CD4-positive, CD25-positive, alpha-beta regulatory T cell (primary cell): Measurements from ENCODE around the gene DNAL1. TPM values are rescaled to one million over a fixed set of nuclear protein-coding genes. Genes with fewer than 3 reads are reported as not detected.
A peak's percentile ranks its signal among the peaks of the same experiment; 100 is the strongest.
"Not testable (repeated sequence)": the region's sequence is repeated elsewhere in the genome, so short reads cannot be mapped to it uniquely, and the experiment has no call there.

Source experiments
- ATAC-seq, 2 donors: fragments of 150-1000 bp; cut with Tn5 transposase; one replicate each; pipeline ENCODE4 v1.10.0; 2021; ENCODE audit warnings: low read depth in 2 of 2, moderate number of reproducible peaks in 2 of 2, moderate library complexity in 1 of 2
- DNase-seq, 3 donors: peaks; one replicate each; pipeline versions ENCODE4 v3.0.0 to v3.0.0-alpha.2; 2012 to 2022; ENCODE audit warnings: mixed read lengths in 1 of 3
- H3K27ac ChIP-seq: one replicate; pipeline ENCODE4 v1.7.0; 2013; ENCODE audit warnings: mild to moderate bottlenecking, low read length; ENCODE audit not compliant: insufficient read depth, poor library complexity, severe bottlenecking
- H3K27me3 ChIP-seq: one replicate; pipeline ENCODE4 v1.7.0; 2013; ENCODE audit warnings: low read length; ENCODE audit not compliant: control insufficient read depth, insufficient read depth
- H3K36me3 ChIP-seq: one replicate; pipeline ENCODE4 v1.7.0; 2013; ENCODE audit warnings: mild to moderate bottlenecking, low read length, moderate library complexity; ENCODE audit not compliant: control insufficient read depth, insufficient read depth
- H3K4me1 ChIP-seq: 2 replicates; pipeline ENCODE4 v1.7.0; 2013; ENCODE audit warnings: mild to moderate bottlenecking, low read length; ENCODE audit not compliant: insufficient read depth, control insufficient read depth, poor library complexity, severe bottlenecking
- H3K4me3 ChIP-seq: one replicate; pipeline ENCODE4 v1.7.0; 2013; ENCODE audit warnings: low read depth, mild to moderate bottlenecking, low read length, moderate library complexity
- H3K9me3 ChIP-seq, 2 experiments: 1 replicate in 1 of 2; 2 replicates in 1 of 2; pipeline ENCODE4 v1.7.0; 2013; ENCODE audit warnings: low read length in 2 of 2, mild to moderate bottlenecking in 1 of 2, moderate library complexity in 1 of 2; ENCODE audit not compliant: control insufficient read depth in 2 of 2
- H3K27ac Mint-ChIP-seq, 3 donors: one replicate each; pipeline ENCODE4 v1.8.0; 2020 to 2022; ENCODE audit warnings: mild to moderate bottlenecking in 3 of 3, mixed read lengths in 3 of 3, moderate library complexity in 2 of 3
- H3K27me3 Mint-ChIP-seq: one replicate; pipeline ENCODE4 v1.8.0; 2022; ENCODE audit warnings: mild to moderate bottlenecking, mixed read lengths
- H3K36me3 Mint-ChIP-seq: one replicate; pipeline ENCODE4 v1.8.0; 2020; ENCODE audit warnings: mixed read lengths
- H3K4me1 Mint-ChIP-seq, 4 donors: one replicate each; pipeline ENCODE4 v1.8.0; 2020 to 2022; ENCODE audit warnings: mixed read lengths in 4 of 4, mild to moderate bottlenecking in 1 of 4
- H3K4me3 Mint-ChIP-seq, 4 donors: one replicate each; pipeline ENCODE4 v1.8.0; 2020 to 2022; ENCODE audit warnings: mild to moderate bottlenecking in 4 of 4, mixed read lengths in 4 of 4, moderate library complexity in 3 of 4
- H3K9me3 Mint-ChIP-seq, 7 donors: one replicate each; pipeline ENCODE4 v1.8.0; 2020 to 2022; ENCODE audit warnings: mixed read lengths in 7 of 7, mild to moderate bottlenecking in 3 of 7, moderate library complexity in 2 of 7
- polyA plus RNA-seq, 4 donors: library from polyadenylated mRNA; unstranded; fragments of 300-500 nt; fragmentation: Illumina TruSeq; gene quantifications; one replicate each; pipeline ENCODE4 v1.2.3, GENCODE V29; 2021
- total RNA-seq: library from RNA; stranded (reverse); gene quantifications from one replicate; pipeline ENCODE4 v1.2.3, GENCODE V29; 2022

The DNAL1 gene
- total and polyA plus RNA-seq, 5 donors from 2014 or later: 3.4 to 5.0 (median 3.8) TPM

DNA sequence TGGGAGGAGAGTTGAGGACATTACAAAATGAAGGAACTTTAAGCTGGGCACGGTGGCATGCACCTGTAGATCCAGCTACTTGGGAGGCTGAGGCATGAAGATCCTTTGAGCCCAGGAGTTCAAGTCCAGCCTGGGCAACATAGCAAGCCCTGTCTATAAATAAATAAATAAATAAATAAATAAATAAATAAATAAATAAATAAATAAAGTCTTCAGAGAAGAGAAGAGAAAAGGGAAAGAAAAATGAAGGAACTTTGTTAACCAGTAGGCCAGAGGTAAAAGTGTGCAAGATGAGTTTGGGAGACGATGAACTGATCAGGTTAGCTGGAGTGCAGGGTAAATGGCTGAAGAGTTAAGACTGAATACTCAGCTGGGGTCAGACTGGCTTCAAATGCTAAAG lies 49.3 kb downstream of the DNAL1 start:
- no peaks in the 10 kb centered on the region for H3K36me3 ChIP-seq
- H3K27ac ChIP-seq: no peak overlapping the region
- DNase-seq: no peak
- no peaks in the 10 kb centered on the region for H3K27me3 ChIP-seq
- H3K27me3 Mint-ChIP-seq: no peaks in the 10 kb centered on the region
- H3K9me3 ChIP-seq: no peaks in the 10 kb centered on the region
- H3K36me3 Mint-ChIP-seq: peaks cover 11% of the 10 kb centered on the region
- H3K4me1 ChIP-seq: peaks cover 7% of the 10 kb centered on the region
- no peak for ATAC-seq
- H3K9me3 Mint-ChIP-seq: peaks cover 0 to 1% (median 0%) of the 10 kb centered on the region in 7 donors
- H3K4me3 Mint-ChIP-seq: no peak overlapping the region
- H3K27ac Mint-ChIP-seq: no peak overlapping the region
- H3K4me1 Mint-ChIP-seq: peaks cover 3 to 17% (median 11%) of the 10 kb centered on the region in 4 donors
- no peak overlapping the region for H3K4me3 ChIP-seq

- ATAC-seq (no peak), DNase-seq (no peak)
- H3K4me1 Mint-ChIP-seq: peaks cover 3 to 17% (median 11%) of the 10 kb centered on the region in 4 donors
- Histone ChIP-seq H3K27ac (no peak overlapping the region), H3K27me3 (no peaks in the 10 kb centered on the region), H3K4me1 (peaks cover 7% of the 10 kb centered on the region), H3K36me3 (no peaks in the 10 kb centered on the region), H3K9me3 (no peaks in the 10 kb centered on the region), H3K4me3 (no peak overlapping the region)
- H3K27ac Mint-ChIP-seq: no peak overlapping the region
- H3K36me3 Mint-ChIP-seq: peaks cover 6% of the 10 kb centered on the region
- peaks cover 0 to 1% (median 0%) of the 10 kb centered on the region in 7 donors for H3K9me3 Mint-ChIP-seq
- H3K27me3 Mint-ChIP-seq: no peaks in the 10 kb centered on the region
- no peak overlapping the region for H3K4me3 Mint-ChIP-seq
Observed at GRCh38 chr14:73695082-73695481, 50.3 kb downstream of the DNAL1 start.

- H3K27ac ChIP-seq: no peak overlapping the region
- H3K36me3 ChIP-seq: no peaks in the 10 kb centered on the region
- Mint-ChIP-seq H3K9me3 (peaks cover 0 to 1% (median 0%) of the 10 kb centered on the region in 7 donors), H3K27ac (peak overlapping the region in 1 of 3 donors; percentile 71), H3K4me1 (peaks cover 3 to 15% (median 10%) of the 10 kb centered on the region in 4 donors), H3K36me3 (peaks cover 6% of the 10 kb centered on the region), H3K27me3 (no peaks in the 10 kb centered on the region), H3K4me3 (no peak overlapping the region)
- peak in 1 of 3 donors; percentile 26 for DNase-seq
- peaks cover 7% of the 10 kb centered on the region for H3K4me1 ChIP-seq
- H3K4me3 ChIP-seq: peak overlapping the region; percentile 34
- ATAC-seq: no peak
- H3K9me3 ChIP-seq: no peaks in the 10 kb centered on the region
- no peaks in the 10 kb centered on the region for H3K27me3 ChIP-seq
Observed at GRCh38 chr14:73695997-73696396, 51.2 kb downstream of the DNAL1 start.

- no peaks in the 10 kb centered on the region for H3K27me3 ChIP-seq
- peaks cover 7% of the 10 kb centered on the region for H3K4me1 ChIP-seq
- H3K27me3 Mint-ChIP-seq: no peaks in the 10 kb centered on the region
- H3K9me3 ChIP-seq: no peaks in the 10 kb centered on the region
- peak overlapping the region; percentile 34 for H3K4me3 ChIP-seq
- H3K27ac ChIP-seq: no peak overlapping the region
- peaks cover 0 to 1% (median 0%) of the 10 kb centered on the region in 7 donors for H3K9me3 Mint-ChIP-seq
- ATAC-seq: peak; percentile 64
- peaks cover 6% of the 10 kb centered on the region for H3K36me3 Mint-ChIP-seq
- peak overlapping the region in 1 of 3 donors; percentile 71 for H3K27ac Mint-ChIP-seq
- H3K36me3 ChIP-seq: no peaks in the 10 kb centered on the region
- peaks cover 3 to 15% (median 10%) of the 10 kb centered on the region in 4 donors for H3K4me1 Mint-ChIP-seq
- H3K4me3 Mint-ChIP-seq: peak overlapping the region in 1 of 4 donors; percentile 61
- DNase-seq: peak in 1 of 3 donors; percentile 77
Observed at GRCh38 chr14:73696466-73697400, 51.9 kb downstream of the DNAL1 start.

DNA sequence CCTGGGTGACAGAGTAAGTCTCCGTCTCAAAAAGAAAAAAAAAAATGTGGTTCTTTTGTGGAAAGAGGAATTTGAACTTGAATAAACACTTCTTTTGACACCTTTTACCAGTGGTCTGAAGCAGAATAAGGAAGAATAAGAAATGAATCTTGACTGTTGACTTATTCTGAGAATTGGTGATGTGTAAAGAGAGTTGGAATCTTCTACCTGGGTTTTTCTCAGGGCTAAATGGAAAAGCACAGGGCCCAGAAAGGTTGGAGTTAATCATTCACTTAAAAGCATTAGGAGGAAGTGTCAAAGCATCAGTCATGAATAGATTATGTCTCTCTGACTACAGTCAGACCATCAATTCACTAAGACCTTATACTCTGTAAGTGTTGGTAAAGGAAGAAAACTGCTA lies 55.5 kb downstream of the DNAL1 start:
- no peaks in the 10 kb centered on the region for H3K27me3 Mint-ChIP-seq
- no peak for ATAC-seq
- peaks cover 0 to 1% (median 0%) of the 10 kb centered on the region in 7 donors for H3K9me3 Mint-ChIP-seq
- DNase-seq: no peak
- Histone ChIP-seq H3K27ac (no peak overlapping the region), H3K4me1 (peaks cover 7% of the 10 kb centered on the region), H3K4me3 (no peak overlapping the region), H3K27me3 (no peaks in the 10 kb centered on the region), H3K9me3 (no peaks in the 10 kb centered on the region), H3K36me3 (no peaks in the 10 kb centered on the region)
- H3K4me3 Mint-ChIP-seq: no peak overlapping the region
- H3K27ac Mint-ChIP-seq: no peak overlapping the region
- H3K36me3 Mint-ChIP-seq: peaks cover 3% of the 10 kb centered on the region
- H3K4me1 Mint-ChIP-seq: peaks cover 3 to 15% (median 10%) of the 10 kb centered on the region in 4 donors

DNA sequence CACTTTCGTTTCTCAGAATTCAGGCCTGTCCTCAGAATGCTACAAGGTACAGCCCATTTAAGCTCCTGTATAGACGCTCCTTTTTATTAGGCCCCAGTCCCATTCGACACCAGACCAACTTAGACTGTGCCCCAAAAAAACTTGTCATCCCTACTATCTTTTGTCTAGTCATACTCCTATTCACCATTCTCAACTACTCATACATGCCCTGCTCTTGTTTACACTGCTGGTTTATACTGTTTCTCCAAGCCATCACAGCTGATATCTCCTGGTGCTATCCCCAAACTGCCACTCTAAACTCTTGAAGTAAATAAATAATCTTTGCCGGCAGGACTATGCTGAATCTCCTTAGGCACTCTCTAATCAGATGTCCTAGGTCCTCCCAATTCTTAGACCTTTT lies 63.3 kb downstream of the DNAL1 start:
- H3K9me3 ChIP-seq, ATAC-seq, H3K27me3 ChIP-seq, H3K36me3 ChIP-seq, H3K9me3 Mint-ChIP-seq, DNase-seq, H3K27ac ChIP-seq, H3K4me3 ChIP-seq, H3K27me3 Mint-ChIP-seq: not testable (repeated sequence)
- peak overlapping the region in 1 of 4 donors; percentile 45 for H3K4me3 Mint-ChIP-seq
- peaks cover 15% of the 10 kb centered on the region for H3K4me1 ChIP-seq
- H3K36me3 Mint-ChIP-seq: peaks cover 16% of the 10 kb centered on the region
- peaks cover 9 to 23% (median 16%) of the 10 kb centered on the region in 4 donors for H3K4me1 Mint-ChIP-seq
- peak overlapping the region in 1 of 3 donors; percentile 25 for H3K27ac Mint-ChIP-seq

GRCh38 chr14:73709904-73710469 lies 65.2 kb downstream of the DNAL1 start:
- Mint-ChIP-seq H3K4me1 (peaks cover 13 to 31% (median 23%) of the 10 kb centered on the region in 4 donors), H3K27ac (peak overlapping the region in 2 of 3 donors; percentile 16 to 67), H3K27me3 (no peaks in the 10 kb centered on the region), H3K36me3 (peaks cover 13% of the 10 kb centered on the region), H3K4me3 (peak overlapping the region in 2 of 4 donors; percentile 16 to 19), H3K9me3 (peaks cover 0 to 3% (median 0%) of the 10 kb centered on the region in 7 donors)
- no peak for DNase-seq
- Histone ChIP-seq H3K36me3 (no peaks in the 10 kb centered on the region), H3K27ac (no peak overlapping the region), H3K4me3 (no peak overlapping the region), H3K4me1 (peaks cover 27% of the 10 kb centered on the region), H3K9me3 (no peaks in the 10 kb centered on the region), H3K27me3 (no peaks in the 10 kb centered on the region)
- ATAC-seq: no peak
